IMR-90 (cell line): ENCODE data around the gene PRSS21. TPM values are rescaled to one million over a fixed set of nuclear protein-coding genes. Genes with fewer than 3 reads are reported as not detected.

Source experiments
- ATAC-seq: fragments of 200-7000 bp; cut with Tn5 transposase; 2 replicates; pipeline ENCODE4 v1.9.1; 2020; ENCODE audit warnings: low read depth, mild to moderate bottlenecking, moderate library complexity
- BruUV-seq: library from RNA; stranded (reverse); fragments of 400-500 nt; replicated peaks from 2 replicates; lab custom pipeline; 2021; lab: Mats Ljungman, UMichigan
- CTCF ChIA-PET: fragments of 300-600 bp; formaldehyde crosslinking; extraction: SDS; loops from one replicate; lab custom pipeline; 2021; ENCODE audit warnings: antibody characterized with exemption; lab: Yijun Ruan, JAX
- POLR2A ChIA-PET: fragments of 300-600 bp; sonication (Branson Sonifier 250); formaldehyde crosslinking; loops from one replicate; lab custom pipeline; 2022; ENCODE audit warnings: antibody characterized with exemption; ENCODE audit not compliant: unreplicated experiment; lab: Charles Lee
- DNase-seq: peaks from one replicate; pipeline ENCODE4 v3.0.0; 2013
- H2AFZ ChIP-seq: replicated peaks from 2 replicates; pipeline ENCODE3; 2013; ENCODE audit warnings: low read length, mild to moderate bottlenecking; ENCODE audit not compliant: poor library complexity
- H2AK5ac ChIP-seq: 2 replicates; pipeline ENCODE4 v1.6.1; 2013; ENCODE audit warnings: low read depth, low read length, inconsistent platforms
- H2AK9ac ChIP-seq: replicated peaks from 2 replicates; pipeline ENCODE3; 2013; ENCODE audit warnings: mild to moderate bottlenecking, low read depth, low read length, moderate library complexity; ENCODE audit not compliant: poor library complexity
- H2BK120ac ChIP-seq: 2 replicates; pipeline ENCODE4 v1.6.1; 2013; ENCODE audit warnings: low read depth, low read length, inconsistent platforms
- H2BK15ac ChIP-seq: 3 replicates; pipeline ENCODE4 v1.6.1; 2013; ENCODE audit warnings: low read depth, low read length, inconsistent platforms
- H2BK20ac ChIP-seq: 2 replicates; pipeline ENCODE4 v1.6.1; 2013; ENCODE audit warnings: low read depth, mild to moderate bottlenecking, inconsistent platforms, low read length, moderate library complexity
- H2BK5ac ChIP-seq: 2 replicates; pipeline ENCODE4 v1.6.1; 2013; ENCODE audit warnings: mild to moderate bottlenecking, low read depth, low read length, inconsistent platforms; ENCODE audit not compliant: poor library complexity, severe bottlenecking
- H3K14ac ChIP-seq: replicated peaks from 2 replicates; pipeline ENCODE4 v1.6.1; 2013; ENCODE audit warnings: low read depth, low read length, inconsistent platforms
- H3K18ac ChIP-seq: 2 replicates; pipeline ENCODE4 v1.6.1; 2013; ENCODE audit warnings: low read depth, low read length, control low read depth
- H3K23ac ChIP-seq: 2 replicates; pipeline ENCODE4 v1.6.1; 2013; ENCODE audit warnings: low read depth, low read length, inconsistent platforms
- H3K27ac ChIP-seq: 2 replicates; pipeline ENCODE4 v1.5.1; 2013; ENCODE audit warnings: mild to moderate bottlenecking, control low read depth, low read length; ENCODE audit not compliant: insufficient read depth
- H3K27me3 ChIP-seq: 2 replicates; pipeline ENCODE4 v1.6.1; 2013; ENCODE audit warnings: low read length; ENCODE audit not compliant: control insufficient read depth, insufficient read depth
- H3K36me3 ChIP-seq: 2 replicates; pipeline ENCODE4 v1.6.1; 2013; ENCODE audit warnings: low read length, mixed read lengths; ENCODE audit not compliant: control insufficient read depth, insufficient read depth
- H3K4ac ChIP-seq: 2 replicates; pipeline ENCODE4 v1.6.1; 2013; ENCODE audit warnings: low read depth, low read length, inconsistent platforms
- H3K4me1 ChIP-seq: 2 replicates; pipeline ENCODE4 v1.6.1; 2013; ENCODE audit warnings: low read length, mixed read lengths; ENCODE audit not compliant: control insufficient read depth, insufficient read depth
- H3K4me2 ChIP-seq: 2 replicates; pipeline ENCODE4 v1.6.1; 2013; ENCODE audit warnings: low read depth, mild to moderate bottlenecking, control low read depth, low read length, moderate library complexity
- H3K4me3 ChIP-seq: 2 replicates; pipeline ENCODE4 v1.5.1; 2013; ENCODE audit warnings: low read depth, mild to moderate bottlenecking, control low read depth, low read length, moderate library complexity; ENCODE audit not compliant: insufficient read depth
- H3K56ac ChIP-seq: 2 replicates; pipeline ENCODE4 v1.6.1; 2013; ENCODE audit warnings: low read length, inconsistent platforms; ENCODE audit not compliant: insufficient read depth; ENCODE audit errors: extremely low read depth
- H3K79me1 ChIP-seq, 2 experiments: 2 replicates each; pipeline ENCODE4 v1.6.1; 2013; ENCODE audit warnings: low read length in 2 of 2, inconsistent platforms in 1 of 2, low read depth in 1 of 2
- H3K9ac ChIP-seq: 2 replicates; pipeline ENCODE4 v1.6.1; 2013; ENCODE audit warnings: low read depth, low read length, control low read depth
- H3K9me1 ChIP-seq: 2 replicates; pipeline ENCODE4 v1.6.1; 2013; ENCODE audit warnings: low read length, inconsistent platforms; ENCODE audit not compliant: insufficient read depth
- H3K9me3 ChIP-seq: 2 replicates; pipeline ENCODE4 v1.6.1; 2013; ENCODE audit warnings: low read length; ENCODE audit not compliant: control insufficient read depth, insufficient read depth
- H4K20me1 ChIP-seq: 2 replicates; pipeline ENCODE4 v1.6.1; 2013; ENCODE audit warnings: low read length, inconsistent platforms; ENCODE audit not compliant: insufficient read depth
- H4K5ac ChIP-seq: 2 replicates; pipeline ENCODE4 v1.6.1; 2013; ENCODE audit warnings: mild to moderate bottlenecking, low read depth, low read length, control low read depth
- H4K8ac ChIP-seq, 2 experiments: 2 replicates each; pipeline ENCODE4 v1.6.1; 2013; ENCODE audit warnings: low read depth in 2 of 2, low read length in 2 of 2, control low read depth in 1 of 2, inconsistent platforms in 1 of 2
- H4K91ac ChIP-seq: 2 replicates; pipeline ENCODE4 v1.6.1; 2013; ENCODE audit warnings: low read depth, low read length, inconsistent platforms; ENCODE audit not compliant: insufficient read depth
- BHLHE40 ChIP-seq: fragments of 150-350 bp; IDR thresholded peaks from 2 replicates; pipeline ENCODE4 v1.6.1; 2016; ENCODE audit warnings: mild to moderate bottlenecking, low read depth, low read length
- CEBPB ChIP-seq: IDR thresholded peaks from 2 replicates; pipeline ENCODE4 v1.6.1; 2012; ENCODE audit warnings: low read depth, low read length, improper control_type of control experiment
- CHD1 ChIP-seq: IDR thresholded peaks from 2 replicates; pipeline ENCODE4 v1.6.1; 2012; ENCODE audit warnings: low read depth, low read length, improper control_type of control experiment
- CTCF ChIP-seq: conservative IDR thresholded peaks from 2 replicates; pipeline ENCODE4 v1.5.1; 2012; ENCODE audit warnings: mild to moderate bottlenecking, low read depth, low read length, improper control_type of control experiment
- ELK1 ChIP-seq: fragments of 150-350 bp; IDR thresholded peaks from 2 replicates; pipeline ENCODE4 v1.6.1; 2016; ENCODE audit warnings: low read depth, mild to moderate bottlenecking, low read length, moderate library complexity, borderline replicate concordance
- FOS ChIP-seq: fragments of 150-350 bp; IDR thresholded peaks from 2 replicates; pipeline ENCODE4 v1.6.1; 2016; ENCODE audit warnings: low read depth, low read length
- MAZ ChIP-seq: IDR thresholded peaks from 2 replicates; pipeline ENCODE4 v1.6.1; 2012; ENCODE audit warnings: low read depth, mild to moderate bottlenecking, low read length, improper control_type of control experiment, moderate library complexity, borderline replicate concordance
- MXI1 ChIP-seq: IDR thresholded peaks from 2 replicates; pipeline ENCODE4 v1.6.1; 2012; ENCODE audit warnings: low read depth, mild to moderate bottlenecking, low read length, moderate library complexity, borderline replicate concordance
- NFE2L2 ChIP-seq: fragments of 150-350 bp; IDR thresholded peaks from 2 replicates; pipeline ENCODE4 v1.6.1; 2016; ENCODE audit warnings: low read depth, mild to moderate bottlenecking, low read length
- POLR2A ChIP-seq: IDR thresholded peaks from 2 replicates; pipeline ENCODE4 v1.6.1; 2012; ENCODE audit warnings: mild to moderate bottlenecking, low read depth, low read length
- RAD21 ChIP-seq: IDR thresholded peaks from 2 replicates; pipeline ENCODE4 v1.6.1; 2012; ENCODE audit warnings: low read length, improper control_type of control experiment
- RCOR1 ChIP-seq: IDR thresholded peaks from 2 replicates; pipeline ENCODE4 v1.6.1; 2012; ENCODE audit warnings: mild to moderate bottlenecking, low read length, improper control_type of control experiment; ENCODE audit not compliant: insufficient replicate concordance
- RFX5 ChIP-seq: IDR thresholded peaks from 2 replicates; pipeline ENCODE4 v1.8.0; 2012; ENCODE audit warnings: low read depth, mild to moderate bottlenecking, low read length, moderate library complexity
- SMC3 ChIP-seq: fragments of 150-350 bp; IDR thresholded peaks from 2 replicates; pipeline ENCODE4 v1.6.1; 2016; ENCODE audit warnings: low read depth, mild to moderate bottlenecking, antibody characterized with exemption, low read length, moderate library complexity
- USF2 ChIP-seq: fragments of 150-350 bp; IDR thresholded peaks from 2 replicates; pipeline ENCODE4 v1.6.1; 2017; ENCODE audit warnings: mild to moderate bottlenecking, antibody characterized with exemption, low read length, low read depth
- WGBS, 2 experiments: methylation state at CpG; one replicate each; pipeline versions ENCODE4 v1.1.5 to v1.1.7; 2013; ENCODE audit warnings: missing lambda C conversion rate in 2 of 2; ENCODE audit not compliant: insufficient read length in 1 of 2; ENCODE audit errors: extremely low coverage in 2 of 2; 5-methylcytosine and 5-hydroxymethylcytosine counted together
- dilution Hi-C: fragments of 300-500 bp; cut with HindIII; formaldehyde crosslinking; loops from one replicate; pipeline ENCODE4 v1.14.3; 2018; ENCODE audit warnings: low sequenced_read_pairs; ENCODE audit not compliant: unreplicated experiment
- in situ Hi-C: fragments of 300-500 bp; cut with MboI; formaldehyde crosslinking; loops from 3 replicates; pipeline ENCODE4 v1.14.3; 2019; ENCODE audit warnings: low sequenced_read_pairs, inconsistent platforms, mixed read lengths
- intact Hi-C: fragments of 100-400 bp; cut with micrococcal nuclease; formaldehyde crosslinking; loops from 2 replicates; pipeline ENCODE4 v1.10.0; 2022
- polyA plus RNA-seq, 3 experiments: library from polyadenylated mRNA; depleted of rRNA; stranded (reverse); fragments of >200 nt; gene quantifications; 2 replicates each; pipeline ENCODE4 v1.2.3, GENCODE V29; 2012; ENCODE audit warnings: low replicate concordance in 1 of 3
- total RNA-seq: library from RNA; depleted of rRNA; stranded (reverse); fragments of >200 nt; gene quantifications from 2 replicates; pipeline ENCODE4 v1.2.3, GENCODE V29; 2012

Gene PRSS21
- total and polyA plus RNA-seq, 2 of the 4 experiments (the other 2 are of a cell fraction) = 0.21 TPM; not detected in 1

GRCh38 chr16:2838928-2839327 lies 21.9 kb downstream of the PRSS21 start:
- H4K91ac ChIP-seq = peak overlapping the region; percentile 58
- no peak overlapping the region for H3K4me2 ChIP-seq
- H3K56ac ChIP-seq = no peak overlapping the region
- H3K36me3 ChIP-seq = no peaks in the 10 kb centered on the region
- ATAC-seq (peak; percentile 90), DNase-seq (peak; percentile 89)
- no peaks in the 10 kb centered on the region for H3K27me3 ChIP-seq
- H2AK5ac ChIP-seq = peak overlapping the region; percentile 98
- peaks cover 10% of the 10 kb centered on the region for H3K9me1 ChIP-seq
- no TSS peak for BruUV-seq
- POLR2A ChIA-PET = interaction anchor here (1.8 kb wide), 1 partner anchor 29 kb away, joined by 6 read pairs; no protein-coding TSS in a partner anchor
- no peak overlapping the region for H3K27ac ChIP-seq
- H2BK15ac ChIP-seq = peak overlapping the region; percentile 88; the same call in 1 of the 3 replicates
- H3K79me1 ChIP-seq = no peaks in the 10 kb centered on the region
- no peak overlapping the region for H3K4me3 ChIP-seq
- H3K18ac ChIP-seq = no peak overlapping the region
- H3K23ac ChIP-seq = no peak overlapping the region
- H2BK5ac ChIP-seq = no peak overlapping the region
- peak overlapping the region; percentile 13; the same call in 1 of the 2 replicates for H3K14ac ChIP-seq
- H4K8ac ChIP-seq = peak overlapping the region; percentile 45 to 83; a peak in 3 of 4 replicates
- peak overlapping the region; percentile 92 for H2AFZ ChIP-seq
- H3K9ac ChIP-seq = no peak overlapping the region
- H3K4me1 ChIP-seq = peaks cover 10% of the 10 kb centered on the region
- dilution Hi-C loops (no loop called here), in situ Hi-C loops (loop anchor here (10.0 kb wide), 1 partner anchor 76 kb away; the partner anchor contains the start of gene FLYWCH1), intact Hi-C loops (loop anchor here (1.0 to 5.0 kb wide), 3 partner anchors 29 to 80 kb away; no protein-coding TSS in a partner anchor)
- H3K9me3 ChIP-seq = no peaks in the 10 kb centered on the region
- H3K4ac ChIP-seq = peak overlapping the region; percentile 68
- peak overlapping the region; percentile 60 for H4K5ac ChIP-seq
- H2AK9ac ChIP-seq = peak overlapping the region; percentile 94
- CTCF ChIA-PET = interaction anchor here (0.6 to 2.6 kb wide), 14 partner anchors 8 to 106 kb away, joined by 3 to 54 read pairs (median 4); partner anchors contain the start of genes FLYWCH1 and FLYWCH2
- WGBS, 2 experiments = 18% methylated on average over 3 of the region's 12 CpGs; no CpG with 5 or more reads in 1 of the 2 experiments
- H2BK120ac ChIP-seq = peak overlapping the region; percentile 65; the same call in 1 of the 2 replicates
- H4K20me1 ChIP-seq = peaks cover 7% of the 10 kb centered on the region; the same call in 1 of the 2 replicates
- peak overlapping the region; percentile 61; the same call in 1 of the 2 replicates for H2BK20ac ChIP-seq
- no peak for TF ChIP-seq ELK1
- 0 out of 2 replicates have a peak, but pooled peaks have one; percentile 40 for TF ChIP-seq BHLHE40
- TF ChIP-seq CHD1 = no peak
- no peak for TF ChIP-seq USF2
- no peak for TF ChIP-seq FOS
- no peak for TF ChIP-seq CEBPB
- no peak for TF ChIP-seq NFE2L2
- no peak for TF ChIP-seq RFX5
- no peak for TF ChIP-seq RCOR1
- peak; percentile 98 for TF ChIP-seq RAD21
- peak; percentile 82 for TF ChIP-seq MAZ
- TF ChIP-seq SMC3 = peak; percentile 98
- TF ChIP-seq POLR2A = peak; percentile 40; the same call in 1 of the 2 replicates
- TF ChIP-seq CTCF = peak; percentile 97
- TF ChIP-seq MXI1 = no peak
